Inferior parietal cortex (tissue), 1 donor: ENCODE measurements around the gene KCNJ16.
A peak's percentile ranks its signal among the peaks of the same experiment; 100 is the strongest.
"Not testable (repeated sequence)": the region's sequence is repeated elsewhere in the genome, so short reads cannot be mapped to it uniquely, and the experiment has no call there.

Experiments
- DNase-seq: peaks from one replicate; pipeline ENCODE4 v3.0.0-alpha.2; 2016; ENCODE audit errors: extremely low spot score

Gene KCNJ16

GRCh38 chr17:70074956-70075355 lies at the start of gene KCNJ16:
Gene KCNJ16 (plus strand): TSS chr17:70075225. CDS start chr17:70132088, 56,863 bp downstream.
- DNase-seq, result no peak

GRCh38 chr17:70028397-70028796 lies 46.6 kb upstream of the KCNJ16 start:
- DNase-seq, result no peak

GRCh38 chr17:70028978-70029767 lies 45.9 kb upstream of the KCNJ16 start:
- no peak for DNase-seq

GRCh38 chr17:70030371-70030770 lies 44.7 kb upstream of the KCNJ16 start:
- DNase-seq, result no peak

GRCh38 chr17:70031341-70031740 lies 43.7 kb upstream of the KCNJ16 start:
- no peak for DNase-seq

GRCh38 chr17:70033165-70033564 lies 41.9 kb upstream of the KCNJ16 start:
- no peak for DNase-seq

GRCh38 chr17:70034158-70034557 lies 40.9 kb upstream of the KCNJ16 start:
- no peak for DNase-seq

- DNase-seq, result no peak
These were observed 37.5 kb upstream of the KCNJ16 start for GRCh38 chr17:70037498-70037897.

- DNase-seq, result no peak
These were observed 34.7 kb upstream of the KCNJ16 start for GRCh38 chr17:70040336-70040735.

GRCh38 chr17:70041061-70041460 lies 34.0 kb upstream of the KCNJ16 start:
- no peak for DNase-seq

GRCh38 chr17:70041540-70041939 lies 33.5 kb upstream of the KCNJ16 start:
- DNase-seq, result no peak

GRCh38 chr17:70045780-70046179 lies 29.2 kb upstream of the KCNJ16 start:
- DNase-seq, result not testable (repeated sequence)

- no peak for DNase-seq
These were observed 27.2 kb upstream of the KCNJ16 start for GRCh38 chr17:70047619-70048419.

- DNase-seq, result no peak
These were observed 25.0 kb upstream of the KCNJ16 start for GRCh38 chr17:70049801-70050591.

GRCh38 chr17:70050931-70051330 lies 24.1 kb upstream of the KCNJ16 start:
- no peak for DNase-seq

- DNase-seq, result no peak
These were observed 21.5 kb upstream of the KCNJ16 start for GRCh38 chr17:70053241-70054234.

- DNase-seq, result no peak
These were observed 20.0 kb upstream of the KCNJ16 start for GRCh38 chr17:70055000-70055399.

GRCh38 chr17:70059071-70059470 lies 16.0 kb upstream of the KCNJ16 start:
- no peak for DNase-seq

GRCh38 chr17:70059649-70060048 lies 15.4 kb upstream of the KCNJ16 start:
- DNase-seq, result no peak

- no peak for DNase-seq
These were observed 14.6 kb upstream of the KCNJ16 start for GRCh38 chr17:70060415-70060814.

- peak; percentile 29 for DNase-seq
These were observed 7.9 kb upstream of the KCNJ16 start for GRCh38 chr17:70067134-70067533.
